Measurements from ENCODE around the gene ZSCAN4.

The ZSCAN4 gene, protein sequence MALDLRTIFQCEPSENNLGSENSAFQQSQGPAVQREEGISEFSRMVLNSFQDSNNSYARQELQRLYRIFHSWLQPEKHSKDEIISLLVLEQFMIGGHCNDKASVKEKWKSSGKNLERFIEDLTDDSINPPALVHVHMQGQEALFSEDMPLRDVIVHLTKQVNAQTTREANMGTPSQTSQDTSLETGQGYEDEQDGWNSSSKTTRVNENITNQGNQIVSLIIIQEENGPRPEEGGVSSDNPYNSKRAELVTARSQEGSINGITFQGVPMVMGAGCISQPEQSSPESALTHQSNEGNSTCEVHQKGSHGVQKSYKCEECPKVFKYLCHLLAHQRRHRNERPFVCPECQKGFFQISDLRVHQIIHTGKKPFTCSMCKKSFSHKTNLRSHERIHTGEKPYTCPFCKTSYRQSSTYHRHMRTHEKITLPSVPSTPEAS

DNA sequence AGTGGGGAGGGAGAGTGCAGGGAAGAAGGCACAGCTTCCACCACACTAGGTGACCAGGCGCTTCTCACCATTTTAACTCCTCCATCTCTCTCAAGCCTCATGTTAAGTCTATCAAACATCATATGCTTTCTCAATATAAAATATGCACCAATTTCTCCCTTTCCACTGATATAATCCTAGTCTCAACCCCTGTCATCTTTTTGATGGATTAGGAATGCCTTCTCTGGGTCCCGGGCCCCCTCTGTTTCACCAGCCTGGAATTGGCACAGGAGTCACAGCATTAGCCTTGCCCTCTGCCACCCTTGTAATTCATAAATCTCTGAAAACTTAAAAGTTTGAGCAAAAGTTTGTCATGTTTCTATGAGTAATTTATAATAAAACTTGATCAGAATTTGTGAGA, at the start of gene ZSCAN4:
TSS of gene ZSCAN4 (plus strand) at position 301 of the 400 bp plus-strand sequence. CDS start 7,211 bp downstream, outside the sequence.
- DNase-seq (ENCODE audit: low read depth): no peak
- H3K4me3 ChIP-seq (ENCODE audit: control insufficient read depth, low read depth, low read length): no peak within 1 kb of the TSS
- TF ChIP-seq, protein P1, sequence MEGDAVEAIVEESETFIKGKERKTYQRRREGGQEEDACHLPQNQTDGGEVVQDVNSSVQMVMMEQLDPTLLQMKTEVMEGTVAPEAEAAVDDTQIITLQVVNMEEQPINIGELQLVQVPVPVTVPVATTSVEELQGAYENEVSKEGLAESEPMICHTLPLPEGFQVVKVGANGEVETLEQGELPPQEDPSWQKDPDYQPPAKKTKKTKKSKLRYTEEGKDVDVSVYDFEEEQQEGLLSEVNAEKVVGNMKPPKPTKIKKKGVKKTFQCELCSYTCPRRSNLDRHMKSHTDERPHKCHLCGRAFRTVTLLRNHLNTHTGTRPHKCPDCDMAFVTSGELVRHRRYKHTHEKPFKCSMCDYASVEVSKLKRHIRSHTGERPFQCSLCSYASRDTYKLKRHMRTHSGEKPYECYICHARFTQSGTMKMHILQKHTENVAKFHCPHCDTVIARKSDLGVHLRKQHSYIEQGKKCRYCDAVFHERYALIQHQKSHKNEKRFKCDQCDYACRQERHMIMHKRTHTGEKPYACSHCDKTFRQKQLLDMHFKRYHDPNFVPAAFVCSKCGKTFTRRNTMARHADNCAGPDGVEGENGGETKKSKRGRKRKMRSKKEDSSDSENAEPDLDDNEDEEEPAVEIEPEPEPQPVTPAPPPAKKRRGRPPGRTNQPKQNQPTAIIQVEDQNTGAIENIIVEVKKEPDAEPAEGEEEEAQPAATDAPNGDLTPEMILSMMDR (conservative IDR thresholded peaks at IDR 0.05; ENCODE audit: control insufficient read depth, insufficient read depth, low read depth, low read length): no peak

DNA sequence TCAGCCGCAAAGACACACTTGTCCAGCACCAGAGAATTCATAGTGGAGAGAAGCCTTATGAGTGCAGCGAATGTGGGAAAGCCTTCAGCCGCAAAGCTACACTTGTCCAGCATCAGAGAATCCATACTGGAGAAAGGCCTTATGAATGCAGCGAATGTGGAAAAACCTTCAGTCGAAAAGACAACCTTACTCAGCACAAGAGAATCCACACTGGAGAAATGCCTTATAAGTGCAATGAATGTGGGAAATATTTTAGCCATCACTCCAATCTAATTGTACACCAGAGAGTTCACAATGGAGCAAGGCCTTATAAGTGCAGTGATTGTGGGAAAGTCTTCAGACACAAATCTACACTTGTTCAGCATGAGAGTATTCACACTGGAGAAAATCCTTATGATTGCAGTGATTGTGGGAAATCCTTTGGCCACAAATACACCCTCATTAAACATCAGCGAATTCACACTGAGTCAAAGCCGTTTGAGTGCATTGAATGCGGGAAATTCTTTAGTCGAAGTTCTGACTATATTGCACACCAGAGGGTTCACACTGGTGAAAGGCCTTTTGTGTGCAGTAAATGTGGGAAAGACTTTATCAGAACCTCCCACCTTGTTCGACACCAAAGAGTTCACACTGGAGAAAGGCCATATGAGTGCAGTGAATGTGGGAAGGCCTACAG, 47.9 kb upstream of the ZSCAN4 start:
- DNase-seq (ENCODE audit: low read depth): peak; percentile 34
- TF ChIP-seq, protein P1 (conservative IDR thresholded peaks at IDR 0.05; ENCODE audit: control insufficient read depth, insufficient read depth, low read depth, low read length): no peak
- no peak overlapping the region for H3K4me3 ChIP-seq (ENCODE audit: control insufficient read depth, low read depth, low read length)

DNA sequence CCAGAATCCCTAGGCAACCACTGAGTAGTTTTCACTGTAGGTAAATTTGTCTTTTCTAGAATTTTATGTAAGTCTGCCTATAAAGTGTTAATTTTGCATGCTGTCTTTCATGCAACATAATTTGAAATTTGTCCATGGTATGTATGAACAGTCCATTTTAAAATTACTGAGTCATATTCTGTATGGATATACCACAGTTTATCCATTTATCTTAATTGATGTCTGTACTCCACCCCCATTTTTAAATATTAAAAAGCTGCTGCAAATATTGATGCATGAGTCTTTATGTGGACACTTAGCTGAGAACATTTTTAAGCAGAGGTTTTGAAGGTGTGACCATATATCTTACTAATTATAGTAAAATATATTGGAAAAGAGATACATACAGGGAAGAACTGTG, 45.6 kb upstream of the ZSCAN4 start:
- H3K4me3 ChIP-seq (ENCODE audit: control insufficient read depth, low read depth, low read length): no peak overlapping the region
- TF ChIP-seq, protein P1 (conservative IDR thresholded peaks at IDR 0.05; ENCODE audit: control insufficient read depth, insufficient read depth, low read depth, low read length): no peak
- DNase-seq (ENCODE audit: low read depth): no peak

DNA sequence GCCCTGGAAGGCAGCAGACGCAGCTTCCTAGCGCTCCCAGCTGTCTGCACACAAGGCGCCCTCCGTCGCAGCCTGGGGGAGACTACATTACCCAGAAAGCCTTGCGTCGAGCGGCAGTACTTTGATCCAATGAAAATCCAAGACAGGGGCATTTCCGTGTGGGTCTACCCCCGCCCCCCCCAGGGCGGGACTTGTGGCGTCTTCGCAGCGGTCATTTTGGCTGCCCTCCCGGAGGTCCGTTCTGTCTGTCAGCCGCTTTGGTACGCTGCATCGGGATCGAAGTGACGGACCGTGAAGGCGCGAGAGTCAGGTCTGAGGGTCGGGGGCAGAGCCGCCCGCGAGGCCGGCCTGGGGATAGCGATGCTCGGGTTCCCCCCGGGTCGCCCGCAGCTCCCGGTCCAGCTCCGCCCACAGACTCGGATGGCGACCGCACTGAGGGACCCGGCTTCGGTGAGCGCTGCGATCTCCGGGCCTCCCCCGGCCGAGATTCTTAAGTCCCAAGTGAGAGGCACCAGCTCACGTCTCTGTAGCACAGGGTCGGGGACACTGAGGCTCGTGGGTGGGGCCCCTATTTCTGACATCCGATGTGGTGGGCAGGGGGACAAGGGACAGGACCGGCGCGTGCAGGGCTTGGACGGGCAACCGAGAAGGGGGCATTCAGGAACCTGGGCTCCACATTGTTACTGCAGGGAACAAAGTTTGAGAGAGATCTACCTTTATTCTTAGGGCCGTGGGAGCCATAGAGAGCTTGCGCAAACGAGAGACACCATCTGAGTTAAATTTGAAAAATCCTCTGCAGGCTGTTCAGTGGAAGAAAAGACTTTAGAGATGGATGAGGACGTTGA, 35.5 kb upstream of the ZSCAN4 start, which contains the start of gene ZNF211:
TSS of gene ZNF211 (plus strand) at position 182 of the 845 bp plus-strand sequence. CDS start at position 361, 179 bp downstream.
- peak within 1 kb of the TSS; percentile 87 for H3K4me3 ChIP-seq (ENCODE audit: control insufficient read depth, low read depth, low read length)
- TF ChIP-seq, protein P1 (conservative IDR thresholded peaks at IDR 0.05; ENCODE audit: control insufficient read depth, insufficient read depth, low read depth, low read length): no peak
- DNase-seq (ENCODE audit: low read depth): peak; percentile 93

DNA sequence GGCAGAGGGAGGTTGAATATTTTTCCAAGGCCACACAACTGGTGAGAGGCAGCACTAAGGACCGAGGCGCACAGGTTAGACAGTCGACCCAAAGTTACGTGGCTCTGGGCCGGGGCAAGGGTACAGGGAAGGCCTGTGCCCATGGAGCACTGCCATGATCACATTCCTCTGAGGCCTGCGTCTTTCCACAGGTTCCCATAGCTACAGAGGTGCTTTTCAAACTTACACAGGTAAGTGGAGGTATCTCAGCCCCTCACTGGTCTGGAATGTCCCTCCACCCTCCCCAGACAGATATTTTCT, 35.0 kb upstream of the ZSCAN4 start:
- TF ChIP-seq, protein P1 (conservative IDR thresholded peaks at IDR 0.05; ENCODE audit: control insufficient read depth, insufficient read depth, low read depth, low read length): no peak
- H3K4me3 ChIP-seq (ENCODE audit: control insufficient read depth, low read depth, low read length): peak overlapping the region; percentile 87
- DNase-seq (ENCODE audit: low read depth): no peak

DNA sequence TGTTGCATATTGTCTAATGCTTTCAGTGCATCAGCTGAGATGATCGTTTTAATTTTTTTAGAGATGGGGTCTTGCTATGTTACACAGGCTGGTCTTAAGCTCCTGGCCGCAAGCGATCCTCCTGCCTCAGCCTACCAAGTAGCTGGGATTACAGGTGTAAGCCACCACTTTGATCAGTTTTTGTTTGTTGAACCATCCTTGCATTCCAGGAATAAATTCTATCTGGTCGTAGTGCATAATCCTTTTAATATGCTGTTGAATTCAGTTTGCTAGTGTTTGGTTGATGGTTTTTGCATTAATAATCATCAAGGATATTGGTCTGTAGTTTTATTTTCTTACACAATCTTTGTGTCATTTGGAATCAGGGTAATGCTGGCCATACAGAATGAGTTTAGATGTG, 31.4 kb upstream of the ZSCAN4 start:
- TF ChIP-seq, protein P1 (conservative IDR thresholded peaks at IDR 0.05; ENCODE audit: control insufficient read depth, insufficient read depth, low read depth, low read length): no peak
- DNase-seq (ENCODE audit: low read depth): no peak
- no peak overlapping the region for H3K4me3 ChIP-seq (ENCODE audit: control insufficient read depth, low read depth, low read length)
